Neural progenitor cell (in vitro differentiated cells): Measurements from ENCODE around the gene IGF2. TPM values are rescaled to one million over a fixed set of nuclear protein-coding genes. Genes with fewer than 3 reads are reported as not detected.

Experiments
- DNase-seq: peaks from one replicate; pipeline ENCODE4 v3.0.0-alpha.2; 2016; ENCODE audit warnings: low spot score
- H2AFZ ChIP-seq: fragments of 200-600 bp; sonication (generic); replicated peaks from 2 replicates; pipeline ENCODE4 v1.6.1; 2016; ENCODE audit warnings: antibody characterized with exemption
- H3F3A ChIP-seq: fragments of 200-600 bp; sonication (generic); 2 replicates; pipeline ENCODE4 v1.6.1; 2016; ENCODE audit warnings: antibody characterized with exemption, low read depth
- H3K27ac ChIP-seq: fragments of 200-600 bp; sonication (generic); 2 replicates; pipeline ENCODE4 v1.5.1; 2016; ENCODE audit warnings: mild to moderate bottlenecking
- H3K27me3 ChIP-seq: fragments of 200-600 bp; sonication (generic); 2 replicates; pipeline ENCODE4 v1.6.1; 2016; ENCODE audit warnings: mild to moderate bottlenecking, moderate library complexity
- H3K36me3 ChIP-seq: fragments of 200-600 bp; sonication (generic); 2 replicates; pipeline ENCODE4 v1.5.1; 2016
- H3K4me1 ChIP-seq: fragments of 200-600 bp; sonication (generic); 2 replicates; pipeline ENCODE4 v1.6.1; 2016; ENCODE audit warnings: mixed run types
- H3K4me2 ChIP-seq: fragments of 200-600 bp; sonication (generic); 2 replicates; pipeline ENCODE4 v1.6.1; 2016
- H3K4me3 ChIP-seq: fragments of 200-600 bp; sonication (generic); 2 replicates; pipeline ENCODE4 v1.5.1; 2016
- H3K79me2 ChIP-seq: fragments of 200-600 bp; sonication (generic); 2 replicates; pipeline ENCODE4 v1.6.1; 2016; ENCODE audit warnings: low read depth
- H3K9ac ChIP-seq: fragments of 200-600 bp; sonication (generic); 2 replicates; pipeline ENCODE4 v1.6.1; 2016
- H3K9me3 ChIP-seq: fragments of 200-600 bp; sonication (generic); 2 replicates; pipeline ENCODE4 v1.5.1; 2016; ENCODE audit warnings: low read depth
- H4K20me1 ChIP-seq: fragments of 200-600 bp; sonication (generic); 2 replicates; pipeline ENCODE4 v1.6.1; 2016; ENCODE audit warnings: low read depth
- H3K27ac Mint-ChIP-seq: 3 replicates; pipeline ENCODE4 v1.8.0; 2021; ENCODE audit warnings: mixed read lengths
- H3K27me3 Mint-ChIP-seq: 2 replicates; pipeline ENCODE4 v1.8.0; 2022; ENCODE audit warnings: low read depth, mild to moderate bottlenecking, inconsistent platforms, moderate library complexity, mixed read lengths; ENCODE audit not compliant: insufficient read depth
- H3K36me3 Mint-ChIP-seq: 3 replicates; pipeline ENCODE4 v1.8.0; 2021; ENCODE audit warnings: mixed read lengths
- H3K4me1 Mint-ChIP-seq: 3 replicates; pipeline ENCODE4 v1.8.0; 2021; ENCODE audit warnings: mixed read lengths
- H3K4me3 Mint-ChIP-seq: 3 replicates; pipeline ENCODE4 v1.8.0; 2021; ENCODE audit warnings: mild to moderate bottlenecking, moderate library complexity, mixed read lengths
- H3K9me3 Mint-ChIP-seq: 3 replicates; pipeline ENCODE4 v1.8.0; 2020; ENCODE audit warnings: mixed read lengths
- EZH2 ChIP-seq: fragments of 200-600 bp; sonication (generic); IDR thresholded peaks from 2 replicates; pipeline ENCODE4 v1.6.1; 2017; ENCODE audit warnings: antibody characterized with exemption, mild to moderate bottlenecking, moderate library complexity
- EZH2phosphoT487 ChIP-seq: fragments of 200-600 bp; sonication (generic); IDR thresholded peaks from 2 replicates; pipeline ENCODE4 v1.6.1; 2017; ENCODE audit warnings: antibody characterized with exemption
- total RNA-seq: library from RNA; depleted of rRNA; stranded (reverse); fragments of >200 nt; gene quantifications from 2 replicates; pipeline ENCODE4 v1.2.3, GENCODE V29; 2015; ENCODE audit warnings: low replicate concordance
- TF ChIP-seq, protein P1 (sequence below): fragments of 200-600 bp; sonication (generic); IDR thresholded peaks from 2 replicates; pipeline ENCODE4 v1.5.1; 2017; ENCODE audit warnings: antibody characterized with exemption, mild to moderate bottlenecking

IGF2 gene
- total RNA-seq, 1 donor from 2014 or later, result 0.45 TPM

DNA sequence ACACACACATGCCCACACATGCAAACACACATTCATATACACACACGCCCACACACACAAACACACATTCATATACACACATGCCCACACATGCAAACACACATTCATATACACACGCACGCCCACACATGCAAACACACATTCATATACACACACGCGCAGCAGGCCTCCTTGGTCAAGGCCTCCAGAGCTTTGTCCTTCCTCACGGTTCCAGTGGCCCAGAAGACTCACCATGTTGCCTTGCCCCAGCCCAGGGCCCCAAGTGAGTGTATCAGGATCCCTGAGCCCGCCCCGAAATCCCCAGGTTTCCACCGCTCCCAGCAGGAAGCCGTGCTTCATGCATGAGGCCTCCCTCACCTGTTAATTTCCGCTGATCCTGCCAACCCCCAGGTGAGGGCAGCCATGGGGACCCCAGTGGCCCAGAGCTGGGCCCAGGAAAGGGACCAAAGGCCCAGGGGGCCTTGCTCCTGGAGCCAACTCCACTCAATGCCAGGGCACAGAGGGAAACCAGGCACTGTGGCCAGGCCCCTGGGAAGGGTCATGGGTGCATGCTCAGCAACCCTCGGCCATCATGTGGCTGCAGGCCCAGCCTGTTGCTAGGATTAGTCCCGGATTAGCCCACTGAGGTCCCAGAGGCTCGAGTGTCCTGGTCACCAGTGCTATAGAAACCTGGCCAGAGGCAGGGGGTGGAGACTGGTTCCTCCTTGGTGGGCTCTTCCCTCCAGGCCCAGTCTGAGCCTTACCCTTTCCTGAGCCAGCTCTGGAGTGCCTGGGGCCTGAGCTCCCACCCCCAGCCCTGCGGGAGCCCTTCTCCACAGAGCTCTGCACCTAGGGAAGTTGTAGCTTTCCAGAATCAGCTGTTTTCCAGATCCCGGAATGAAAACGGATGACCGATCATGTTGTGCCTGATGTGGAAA, 34.4 kb downstream of the IGF2 start:
- Mint-ChIP-seq H3K27ac (peak overlapping the region; percentile 0), H3K36me3 (no peaks in the 10 kb centered on the region)

DNA sequence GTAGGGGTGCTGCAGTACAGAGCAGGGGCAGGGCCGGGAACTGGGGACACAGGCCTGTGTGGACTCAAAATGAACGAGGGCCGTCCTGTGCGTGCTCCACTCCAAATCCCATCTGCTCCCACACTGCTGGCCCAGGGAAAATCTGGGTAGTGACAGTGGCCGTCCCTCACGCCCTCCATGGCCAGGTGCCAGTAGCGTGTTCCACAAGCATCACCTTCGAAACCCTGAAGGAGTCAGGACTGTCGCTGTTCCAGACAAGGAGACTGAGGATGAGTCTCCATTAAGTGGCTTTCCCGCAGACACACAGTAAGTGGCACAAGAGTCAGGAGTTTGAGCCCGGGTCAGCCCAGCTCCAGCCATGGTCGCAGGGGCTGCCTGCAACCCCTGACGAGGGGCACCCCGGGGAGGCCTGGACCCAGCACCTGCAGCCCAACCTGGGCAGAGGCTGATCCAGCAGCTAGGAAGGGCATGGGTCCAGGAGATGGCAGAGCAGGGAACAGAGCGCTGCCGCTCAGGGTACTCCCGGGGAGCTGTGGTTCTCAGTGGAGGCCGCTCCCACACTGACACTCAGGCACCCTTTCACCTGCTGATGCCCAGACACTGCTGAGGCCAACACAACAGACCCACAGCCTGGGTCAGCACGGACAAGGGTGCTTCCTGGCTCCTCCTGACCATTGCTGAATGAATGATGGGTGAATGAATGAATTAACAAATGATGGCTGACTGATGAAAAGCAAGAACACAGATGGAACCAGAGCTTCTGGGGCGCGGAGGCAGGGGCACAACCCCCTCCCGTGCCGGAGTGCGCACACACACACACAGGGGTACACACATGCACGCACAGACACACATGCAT, 35.3 kb downstream of the IGF2 start:
- H3K4me1 Mint-ChIP-seq, result peaks cover 7% of the 10 kb centered on the region
- H3K36me3 Mint-ChIP-seq, result no peaks in the 10 kb centered on the region
- H3K27ac Mint-ChIP-seq, result peak overlapping the region; percentile 0
- Histone ChIP-seq H3K36me3 (no peaks in the 10 kb centered on the region), H3K9me3 (no peaks in the 10 kb centered on the region), H3K27me3 (no peaks in the 10 kb centered on the region), H2AFZ (no peak overlapping the region), H4K20me1 (no peaks in the 10 kb centered on the region), H3K4me3 (no peak overlapping the region), H3K4me1 (no peaks in the 10 kb centered on the region), H3K4me2 (no peak overlapping the region), H3K9ac (no peak overlapping the region), H3K79me2 (no peaks in the 10 kb centered on the region), H3K27ac (no peak overlapping the region), H3F3A (no peaks in the 10 kb centered on the region)
- no peaks in the 10 kb centered on the region for H3K9me3 Mint-ChIP-seq
- peak overlapping the region; percentile 46 for H3K4me3 Mint-ChIP-seq
- DNase-seq, result no peak
- TF ChIP-seq EZH2phosphoT487 (no peak), EZH2 (no peak)
- TF ChIP-seq, protein P1, sequence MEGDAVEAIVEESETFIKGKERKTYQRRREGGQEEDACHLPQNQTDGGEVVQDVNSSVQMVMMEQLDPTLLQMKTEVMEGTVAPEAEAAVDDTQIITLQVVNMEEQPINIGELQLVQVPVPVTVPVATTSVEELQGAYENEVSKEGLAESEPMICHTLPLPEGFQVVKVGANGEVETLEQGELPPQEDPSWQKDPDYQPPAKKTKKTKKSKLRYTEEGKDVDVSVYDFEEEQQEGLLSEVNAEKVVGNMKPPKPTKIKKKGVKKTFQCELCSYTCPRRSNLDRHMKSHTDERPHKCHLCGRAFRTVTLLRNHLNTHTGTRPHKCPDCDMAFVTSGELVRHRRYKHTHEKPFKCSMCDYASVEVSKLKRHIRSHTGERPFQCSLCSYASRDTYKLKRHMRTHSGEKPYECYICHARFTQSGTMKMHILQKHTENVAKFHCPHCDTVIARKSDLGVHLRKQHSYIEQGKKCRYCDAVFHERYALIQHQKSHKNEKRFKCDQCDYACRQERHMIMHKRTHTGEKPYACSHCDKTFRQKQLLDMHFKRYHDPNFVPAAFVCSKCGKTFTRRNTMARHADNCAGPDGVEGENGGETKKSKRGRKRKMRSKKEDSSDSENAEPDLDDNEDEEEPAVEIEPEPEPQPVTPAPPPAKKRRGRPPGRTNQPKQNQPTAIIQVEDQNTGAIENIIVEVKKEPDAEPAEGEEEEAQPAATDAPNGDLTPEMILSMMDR, result no peak
- H3K27me3 Mint-ChIP-seq, result peaks cover 9% of the 10 kb centered on the region

More for the DNA sequence above, 34.4 kb downstream of the IGF2 start:
- Histone ChIP-seq H3K27ac (no peak overlapping the region), H3K79me2 (no peaks in the 10 kb centered on the region), H3K9me3 (no peaks in the 10 kb centered on the region), H3K4me2 (no peak overlapping the region), H2AFZ (no peak overlapping the region), H3K36me3 (no peaks in the 10 kb centered on the region), H3K4me1 (no peaks in the 10 kb centered on the region), H3F3A (no peaks in the 10 kb centered on the region), H3K4me3 (no peak overlapping the region), H3K27me3 (no peaks in the 10 kb centered on the region), H4K20me1 (no peaks in the 10 kb centered on the region), H3K9ac (no peak overlapping the region)
- peaks cover 3% of the 10 kb centered on the region for H3K4me1 Mint-ChIP-seq
- TF ChIP-seq, protein P1, result no peak
- no peak for TF ChIP-seq EZH2phosphoT487
- H3K27me3 Mint-ChIP-seq, result peaks cover 5% of the 10 kb centered on the region
- no peak overlapping the region for H3K4me3 Mint-ChIP-seq
- no peak for DNase-seq
- H3K9me3 Mint-ChIP-seq, result no peaks in the 10 kb centered on the region

DNA sequence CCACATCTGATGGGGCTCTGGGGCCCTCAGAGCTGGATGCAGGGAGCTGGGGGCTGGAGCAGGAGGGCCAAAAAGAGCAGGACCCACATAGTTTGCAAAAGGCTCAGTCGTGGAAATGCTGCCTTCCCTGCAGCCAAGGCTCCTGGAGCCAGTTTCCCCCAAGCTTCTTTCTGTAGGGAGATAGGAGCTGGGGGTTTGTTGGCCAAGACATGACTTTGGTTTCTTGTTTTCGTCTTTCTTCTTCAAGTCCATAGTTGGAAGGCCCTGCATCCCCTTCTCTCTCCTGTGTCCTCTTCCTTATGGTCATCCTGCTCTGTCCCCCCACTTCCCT, 36.3 kb downstream of the IGF2 start:
- no peaks in the 10 kb centered on the region for H3K79me2 ChIP-seq
- Mint-ChIP-seq H3K36me3 (no peaks in the 10 kb centered on the region), H3K9me3 (no peaks in the 10 kb centered on the region), H3K27ac (no peak overlapping the region), H3K4me1 (peaks cover 12% of the 10 kb centered on the region), H3K4me3 (peak overlapping the region; percentile 27), H3K27me3 (peaks cover 9% of the 10 kb centered on the region)
- H3K36me3 ChIP-seq, result no peaks in the 10 kb centered on the region
- no peaks in the 10 kb centered on the region for H3F3A ChIP-seq
- TF ChIP-seq EZH2phosphoT487 (no peak), EZH2 (no peak)
- TF ChIP-seq, protein P1, result no peak
- peaks cover 7% of the 10 kb centered on the region for H3K27me3 ChIP-seq
- H3K9ac ChIP-seq, result no peak overlapping the region
- H3K4me2 ChIP-seq, result no peak overlapping the region
- no peaks in the 10 kb centered on the region for H3K9me3 ChIP-seq
- H3K4me1 ChIP-seq, result peaks cover 2% of the 10 kb centered on the region
- no peak overlapping the region for H3K4me3 ChIP-seq
- peaks cover 3% of the 10 kb centered on the region for H4K20me1 ChIP-seq
- H2AFZ ChIP-seq, result no peak overlapping the region
- no peak overlapping the region for H3K27ac ChIP-seq
- DNase-seq, result no peak
